ENCODE data around the gene MCEMP1. TPM values are rescaled to one million over a fixed set of nuclear protein-coding genes. Genes with fewer than 3 reads are reported as not detected.

MCEMP1 gene
- total and polyA plus RNA-seq, 7 donors, result 0.36 to 2.8 (median 0.50) TPM; not detected in 1

- intact Hi-C loops (cut with DNase I), result no loop called here
- no peak for TF ChIP-seq POLR2A (IDR thresholded peaks at IDR 0.05)
- TF ChIP-seq CTCF (IDR thresholded peaks at IDR 0.05), result no peak
- no peak for TF ChIP-seq POLR2AphosphoS5 (IDR thresholded peaks at IDR 0.05)
- TF ChIP-seq EP300 (IDR thresholded peaks at IDR 0.05), result no peak
- Histone ChIP-seq H3K4me3 (no peak overlapping the region), H3K9me3 (no peaks in the 10 kb centered on the region), H3K27me3 (peaks cover 0 to 11% (median 9%) of the 10 kb centered on the region in 3 donors), H3K27ac (no peak overlapping the region), H3K4me1 (peaks cover 0 to 38% (median 33%) of the 10 kb centered on the region in 4 donors), H3K36me3 (peaks cover 0 to 14% (median 0%) of the 10 kb centered on the region in 4 donors)
- 91 to 93% methylated on average over 12 of the region's 12 CpGs for WGBS, 2 donors
- DNase-seq, result no peak
These were observed 45.3 kb upstream of the MCEMP1 start for GRCh38 chr19:7631577-7631976.

GRCh38 chr19:7632340-7633203 lies 44.3 kb upstream of the MCEMP1 start:
- Histone ChIP-seq H3K4me1 (peaks cover 0 to 36% (median 28%) of the 10 kb centered on the region in 4 donors), H3K4me3 (no peak overlapping the region), H3K27ac (no peak overlapping the region), H3K36me3 (peaks cover 0 to 10% (median 0%) of the 10 kb centered on the region in 4 donors), H3K27me3 (peaks cover 0 to 20% (median 19%) of the 10 kb centered on the region in 3 donors), H3K9me3 (no peaks in the 10 kb centered on the region)
- TF ChIP-seq EP300 (IDR thresholded peaks at IDR 0.05) (no peak), POLR2A (IDR thresholded peaks at IDR 0.05) (no peak), CTCF (IDR thresholded peaks at IDR 0.05) (no peak), POLR2AphosphoS5 (IDR thresholded peaks at IDR 0.05) (no peak)
- intact Hi-C loops (cut with DNase I), result no loop called here
- WGBS, 2 donors, result 93 to 94% methylated on average over 40 of the region's 40 CpGs
- no peak for DNase-seq

- TF ChIP-seq POLR2A (IDR thresholded peaks at IDR 0.05) (no peak), CTCF (IDR thresholded peaks at IDR 0.05) (no peak), EP300 (IDR thresholded peaks at IDR 0.05) (no peak)
- peaks cover 0 to 10% (median 0%) of the 10 kb centered on the region in 4 donors for H3K36me3 ChIP-seq
- DNase-seq, result no peak
- no peak within 1 kb of the TSS for H3K4me3 ChIP-seq
- peaks cover 0 to 32% (median 31%) of the 10 kb centered on the region in 3 donors for H3K27me3 ChIP-seq
- H3K4me1 ChIP-seq, result peaks cover 0 to 25% (median 17%) of the 10 kb centered on the region in 4 donors
- no peaks in the 10 kb centered on the region for H3K9me3 ChIP-seq
- intact Hi-C loops (cut with DNase I), result no loop called here
- H3K27ac ChIP-seq, result no peak within 1 kb of the TSS
- WGBS, 2 donors, result 12 to 45% methylated on average over 1 to 2 of the region's 2 CpGs
These were observed 43.2 kb upstream of the MCEMP1 start, which contains the start of gene PCP2 for GRCh38 chr19:7633698-7634097. PCP2 (minus strand) TSS chr19:7633719; CDS start chr19:7633457, 262 bp downstream.

GRCh38 chr19:7635670-7636069 lies 41.2 kb upstream of the MCEMP1 start:
- Histone ChIP-seq H3K9me3 (no peaks in the 10 kb centered on the region), H3K27me3 (peaks cover 0 to 41% (median 41%) of the 10 kb centered on the region in 3 donors), H3K36me3 (peaks cover 0 to 10% (median 0%) of the 10 kb centered on the region in 4 donors), H3K4me1 (peaks cover 0 to 12% (median 7%) of the 10 kb centered on the region in 4 donors), H3K4me3 (no peak overlapping the region), H3K27ac (no peak overlapping the region)
- no peak for DNase-seq
- WGBS, 2 donors, result 59 to 70% methylated on average over 6 of the region's 6 CpGs
- intact Hi-C loops (cut with DNase I), result no loop called here
- TF ChIP-seq POLR2AphosphoS5 (IDR thresholded peaks at IDR 0.05) (no peak), POLR2A (IDR thresholded peaks at IDR 0.05) (no peak), CTCF (IDR thresholded peaks at IDR 0.05) (no peak), EP300 (IDR thresholded peaks at IDR 0.05) (no peak)

All from sigmoid colon (tissue), 7 donors.